SU-DHL-6 (cell line): ENCODE measurements around the gene PAGE2.

Experiments used
- CTCF ChIP-seq: fragments of 200-600 bp; sonication (generic); IDR thresholded peaks from one replicate; pipeline ENCODE4 v1.5.1; 2017; ENCODE audit warnings: antibody characterized with exemption, mild to moderate bottlenecking, low read length, moderate library complexity; ENCODE audit not compliant: insufficient read depth, poor library complexity, severe bottlenecking
- EZH2phosphoT487 ChIP-seq: fragments of 200-600 bp; sonication (generic), shearing (Covaris generic); conservative IDR thresholded peaks from 2 replicates; pipeline ENCODE4 v1.6.1; 2018; ENCODE audit warnings: mild to moderate bottlenecking, antibody characterized with exemption, low read length, moderate library complexity, mixed read lengths

GRCh38 chrX:55107262-55107661 is 18.4 kb downstream of the PAGE2 start:
- no peak for TF ChIP-seq CTCF
- TF ChIP-seq EZH2phosphoT487, result no peak
